ENCODE measurements around the gene CD247. TPM values are rescaled to one million over a fixed set of nuclear protein-coding genes. Genes with fewer than 3 reads are reported as not detected.

The CD247 gene
- total RNA-seq, 4 donors from 2014 or later = 0.26 to 2.0 (median 0.52) TPM; not detected in 1

DNA sequence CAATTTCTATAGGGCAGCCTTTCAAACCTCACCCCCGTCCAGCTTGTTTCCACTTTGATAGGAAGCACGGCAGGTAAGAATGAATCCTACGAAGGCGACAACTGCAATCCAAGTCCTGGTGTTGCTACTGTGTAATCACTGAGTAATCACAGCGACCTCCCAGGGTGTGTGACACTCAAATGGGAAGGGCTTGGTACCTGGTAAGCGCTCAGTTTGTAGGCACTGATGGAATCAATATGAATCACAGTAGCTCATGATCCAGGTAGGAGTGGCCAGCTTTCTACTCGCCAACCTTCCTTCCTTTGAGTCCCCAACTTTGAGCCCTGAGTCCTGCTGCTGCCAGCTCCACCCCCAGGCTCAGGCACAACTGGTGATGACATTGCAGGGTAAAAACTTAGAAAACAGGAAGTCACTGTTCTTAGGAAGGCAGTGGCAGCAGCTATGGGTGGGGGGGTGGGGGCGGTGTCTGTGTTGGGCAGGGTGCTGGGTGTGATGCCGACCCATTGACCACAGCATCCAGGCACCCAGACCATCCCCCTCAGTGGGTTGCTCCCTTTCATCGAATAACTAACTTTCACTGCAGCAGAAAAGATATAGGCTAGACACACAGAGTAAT is 70.7 kb downstream of the CD247 start:
- TF ChIP-seq EP300 (IDR thresholded peaks at IDR 0.05) (no peak), POLR2AphosphoS5 (IDR thresholded peaks at IDR 0.05) (peak in 1 of 2 donors; percentile 13)
- TF ChIP-seq, protein P1, sequence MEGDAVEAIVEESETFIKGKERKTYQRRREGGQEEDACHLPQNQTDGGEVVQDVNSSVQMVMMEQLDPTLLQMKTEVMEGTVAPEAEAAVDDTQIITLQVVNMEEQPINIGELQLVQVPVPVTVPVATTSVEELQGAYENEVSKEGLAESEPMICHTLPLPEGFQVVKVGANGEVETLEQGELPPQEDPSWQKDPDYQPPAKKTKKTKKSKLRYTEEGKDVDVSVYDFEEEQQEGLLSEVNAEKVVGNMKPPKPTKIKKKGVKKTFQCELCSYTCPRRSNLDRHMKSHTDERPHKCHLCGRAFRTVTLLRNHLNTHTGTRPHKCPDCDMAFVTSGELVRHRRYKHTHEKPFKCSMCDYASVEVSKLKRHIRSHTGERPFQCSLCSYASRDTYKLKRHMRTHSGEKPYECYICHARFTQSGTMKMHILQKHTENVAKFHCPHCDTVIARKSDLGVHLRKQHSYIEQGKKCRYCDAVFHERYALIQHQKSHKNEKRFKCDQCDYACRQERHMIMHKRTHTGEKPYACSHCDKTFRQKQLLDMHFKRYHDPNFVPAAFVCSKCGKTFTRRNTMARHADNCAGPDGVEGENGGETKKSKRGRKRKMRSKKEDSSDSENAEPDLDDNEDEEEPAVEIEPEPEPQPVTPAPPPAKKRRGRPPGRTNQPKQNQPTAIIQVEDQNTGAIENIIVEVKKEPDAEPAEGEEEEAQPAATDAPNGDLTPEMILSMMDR (IDR thresholded peaks at IDR 0.05) = no peak
- Histone ChIP-seq H3K27me3 (no peaks in the 10 kb centered on the region), H3K4me3 (no peak overlapping the region), H3K36me3 (no peaks in the 10 kb centered on the region), H3K9me3 (no peaks in the 10 kb centered on the region), H3K27ac (replicated peaks in 1 of 4) (no peak overlapping the region), H3K4me1 (no peaks in the 10 kb centered on the region)
- WGBS = 65% methylated on average over 10 of the region's 10 CpGs
- DNase-seq (ENCODE audit: extremely low spot score) = no peak
- intact Hi-C loops (cut with DNase I) = loop anchor here (10.0 kb wide), 1 partner anchor 543 kb away; no protein-coding TSS in a partner anchor

DNA sequence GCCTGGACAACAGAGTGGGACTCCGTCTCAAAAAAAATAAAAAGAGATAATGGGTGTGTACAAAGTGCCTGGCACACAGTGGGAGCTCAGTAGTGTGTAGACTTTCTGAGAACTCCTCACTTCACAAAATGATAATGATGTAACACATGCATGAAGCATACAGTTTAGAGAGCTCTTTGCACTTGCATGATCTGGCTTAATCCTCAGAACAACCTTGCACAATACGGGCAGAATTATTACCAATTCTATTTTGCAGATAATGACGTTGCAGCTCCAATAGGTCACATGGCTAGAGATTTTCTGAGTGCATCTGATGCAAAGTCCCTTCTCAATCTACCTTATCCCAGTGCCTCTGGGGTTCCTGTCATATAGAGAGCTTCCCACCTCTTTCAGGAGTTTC is 71.4 kb downstream of the CD247 start:
- Histone ChIP-seq H3K4me1 (no peaks in the 10 kb centered on the region), H3K36me3 (no peaks in the 10 kb centered on the region), H3K9me3 (no peaks in the 10 kb centered on the region), H3K27ac (replicated peaks in 1 of 4) (no peak overlapping the region), H3K27me3 (no peaks in the 10 kb centered on the region), H3K4me3 (no peak overlapping the region)
- intact Hi-C loops (cut with DNase I) = loop anchor here (10.0 kb wide), 1 partner anchor 542 kb away; no protein-coding TSS in a partner anchor
- WGBS = 76% methylated on average over 3 of the region's 3 CpGs
- no peak for DNase-seq (ENCODE audit: extremely low spot score)
- no peak for TF ChIP-seq POLR2A (IDR thresholded peaks at IDR 0.05; ENCODE audit: low read depth)
- TF ChIP-seq EP300 (IDR thresholded peaks at IDR 0.05) = no peak
- TF ChIP-seq, protein P1 (IDR thresholded peaks at IDR 0.05) = no peak
- TF ChIP-seq POLR2AphosphoS5 (IDR thresholded peaks at IDR 0.05) = no peak

DNA sequence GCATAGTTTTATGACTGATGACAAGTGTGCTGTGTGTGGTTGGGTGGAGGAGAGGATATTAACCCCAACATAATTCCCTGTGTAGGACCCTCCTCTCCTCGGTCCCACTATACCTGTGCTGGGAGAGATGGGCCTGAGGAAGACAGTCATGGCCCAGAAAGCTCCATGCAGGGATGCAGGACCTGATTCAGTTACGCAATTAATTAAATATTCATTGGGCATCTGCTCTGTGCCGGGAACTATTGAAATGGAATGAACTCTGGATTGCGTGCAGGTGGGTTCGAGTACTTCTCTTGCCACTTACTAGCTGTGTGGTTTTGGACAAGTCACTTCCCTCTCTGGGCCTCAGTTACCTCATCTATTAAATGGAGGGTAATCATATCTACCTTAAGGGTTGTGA is 74.6 kb downstream of the CD247 start:
- Histone ChIP-seq H3K27ac (replicated peaks in 1 of 4) (no peak overlapping the region), H3K27me3 (peaks cover 0 to 15% (median 3%) of the 10 kb centered on the region in 4 donors), H3K4me1 (peaks cover 7 to 11% (median 10%) of the 10 kb centered on the region in 4 donors), H3K9me3 (no peaks in the 10 kb centered on the region), H3K36me3 (no peaks in the 10 kb centered on the region), H3K4me3 (no peak overlapping the region)
- 94% methylated on average over 5 of the region's 5 CpGs for WGBS
- DNase-seq (ENCODE audit: extremely low spot score) = no peak
- no peak for TF ChIP-seq POLR2A (IDR thresholded peaks at IDR 0.05; ENCODE audit: low read depth)
- TF ChIP-seq EP300 (IDR thresholded peaks at IDR 0.05) = no peak
- intact Hi-C loops (cut with DNase I) = loop anchor here (2.0 to 10.0 kb wide), 3 partner anchors 176 to 539 kb away; no protein-coding TSS in a partner anchor

DNA sequence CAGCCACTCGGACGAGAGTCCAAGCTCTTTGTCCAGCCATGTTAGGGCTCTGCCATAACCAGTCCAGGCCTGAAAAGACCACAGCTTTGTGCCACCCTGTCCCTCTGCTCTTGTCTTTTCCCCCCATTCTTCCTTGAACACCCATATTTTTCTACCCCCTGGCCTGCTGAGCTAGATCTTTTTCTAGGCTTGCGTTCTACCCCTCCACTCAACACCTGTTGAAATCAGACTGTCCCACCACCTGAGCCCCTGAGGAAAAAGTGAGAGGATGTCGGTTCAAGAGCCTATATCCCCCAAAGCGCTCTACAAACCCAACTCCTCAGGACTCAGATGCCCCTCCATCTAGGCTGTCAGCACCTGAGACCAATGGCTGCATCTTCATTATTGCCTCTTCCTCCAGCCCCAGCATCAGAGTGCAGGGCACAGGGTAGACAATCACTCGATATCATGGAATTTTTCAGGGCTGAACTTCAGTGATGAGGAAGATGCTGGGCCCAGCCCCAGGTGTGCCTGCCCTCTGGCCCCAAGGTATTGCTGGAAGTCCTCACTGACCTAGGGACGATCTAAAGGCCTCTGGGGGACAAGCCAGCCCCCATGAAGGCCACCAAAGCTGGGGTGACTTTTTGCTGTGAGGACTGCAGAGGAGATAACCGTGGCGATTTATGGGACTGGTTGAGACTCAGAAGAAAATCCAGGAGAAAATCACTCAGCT is 75.3 kb downstream of the CD247 start:
- Histone ChIP-seq H3K4me1 (peaks cover 7 to 13% (median 10%) of the 10 kb centered on the region in 4 donors), H3K36me3 (no peaks in the 10 kb centered on the region), H3K27ac (replicated peaks in 1 of 4) (no peak overlapping the region), H3K4me3 (no peak overlapping the region), H3K9me3 (no peaks in the 10 kb centered on the region), H3K27me3 (peaks cover 0 to 22% (median 4%) of the 10 kb centered on the region in 4 donors)
- intact Hi-C loops (cut with DNase I) = loop anchor here (2.0 to 10.0 kb wide), 3 partner anchors 176 to 538 kb away; no protein-coding TSS in a partner anchor
- 98% methylated on average over 7 of the region's 9 CpGs for WGBS
- TF ChIP-seq, protein P1 (IDR thresholded peaks at IDR 0.05) = no peak
- TF ChIP-seq POLR2AphosphoS5 (IDR thresholded peaks at IDR 0.05) (no peak), POLR2A (IDR thresholded peaks at IDR 0.05; ENCODE audit: low read depth) (no peak), EP300 (IDR thresholded peaks at IDR 0.05) (no peak)
- no peak for DNase-seq (ENCODE audit: extremely low spot score)

DNA sequence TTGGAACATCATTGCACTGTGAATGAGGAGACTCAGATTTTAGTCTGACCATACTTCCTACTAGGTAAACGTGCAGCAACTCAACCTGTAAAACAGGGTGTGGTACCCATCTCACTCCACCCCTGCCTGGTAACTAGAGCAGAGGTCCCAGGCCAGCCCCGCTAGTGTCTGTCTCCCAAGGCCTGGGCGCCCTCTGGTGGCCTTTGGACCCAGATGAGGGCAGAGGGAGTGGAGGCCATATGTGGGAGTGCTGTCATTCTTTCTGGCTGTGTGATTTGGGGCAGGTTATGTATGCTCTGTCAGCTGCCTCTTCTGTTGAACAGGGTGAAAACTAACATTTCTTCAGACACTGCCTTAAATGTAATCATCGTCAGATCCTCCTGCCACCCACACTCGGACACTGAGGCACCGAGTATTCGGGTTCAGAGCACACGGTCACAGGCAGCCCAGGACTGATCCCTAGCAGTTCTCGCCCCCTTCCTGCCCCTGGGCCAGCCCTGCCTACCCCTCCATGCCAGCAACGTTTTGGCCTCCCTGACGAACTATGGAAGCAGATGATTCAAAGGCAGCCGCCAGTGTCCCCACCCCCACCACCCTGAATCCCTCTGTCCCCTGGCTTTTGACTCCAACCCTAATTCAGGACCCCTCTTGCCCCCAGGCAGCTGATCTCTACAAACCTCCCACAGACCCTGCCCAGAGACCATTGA is 76.0 kb downstream of the CD247 start:
- Histone ChIP-seq H3K4me1 (peaks cover 7 to 13% (median 10%) of the 10 kb centered on the region in 4 donors), H3K4me3 (no peak overlapping the region), H3K9me3 (no peaks in the 10 kb centered on the region), H3K27ac (replicated peaks in 1 of 4) (no peak overlapping the region), H3K27me3 (peaks cover 0 to 24% (median 4%) of the 10 kb centered on the region in 4 donors), H3K36me3 (no peaks in the 10 kb centered on the region)
- TF ChIP-seq POLR2AphosphoS5 (IDR thresholded peaks at IDR 0.05) (no peak), POLR2A (IDR thresholded peaks at IDR 0.05; ENCODE audit: low read depth) (no peak), EP300 (IDR thresholded peaks at IDR 0.05) (no peak)
- TF ChIP-seq, protein P1 (IDR thresholded peaks at IDR 0.05) = peak; percentile 79 to 91 (median 79)
- WGBS = 52% methylated on average over 12 of the region's 12 CpGs
- no peak for DNase-seq (ENCODE audit: extremely low spot score)
- intact Hi-C loops (cut with DNase I) = loop anchor here (2.0 to 10.0 kb wide), 3 partner anchors 175 to 537 kb away; no protein-coding TSS in a partner anchor
